Endodermal cell (in vitro differentiated cells): ENCODE measurements around the gene FARSB. TPM values are rescaled to one million over a fixed set of nuclear protein-coding genes. Genes with fewer than 3 reads are reported as not detected.
A peak's percentile ranks its signal among the peaks of the same experiment; 100 is the strongest.

ENCODE experiments used
- DNase-seq: peaks from one replicate; pipeline ENCODE4 v3.0.0-alpha.2; 2017
- H3K27ac ChIP-seq: 2 replicates; pipeline ENCODE4 v1.5.1; 2013; ENCODE audit warnings: mild to moderate bottlenecking, low read depth, low read length, moderate library complexity
- H3K27me3 ChIP-seq: 2 replicates; pipeline ENCODE4 v1.6.1; 2013; ENCODE audit warnings: mild to moderate bottlenecking, low read length, moderate library complexity; ENCODE audit not compliant: insufficient read depth, control insufficient read depth, poor library complexity, severe bottlenecking
- H3K36me3 ChIP-seq: 2 replicates; pipeline ENCODE4 v1.7.0; 2013; ENCODE audit warnings: mild to moderate bottlenecking, low read length, moderate library complexity; ENCODE audit not compliant: control insufficient read depth, insufficient read depth
- H3K4me1 ChIP-seq: one replicate; pipeline ENCODE4 v1.7.0; 2013; ENCODE audit warnings: low read length; ENCODE audit not compliant: control insufficient read depth, insufficient read depth
- H3K4me3 ChIP-seq: 2 replicates; pipeline ENCODE4 v1.5.1; 2013; ENCODE audit warnings: mild to moderate bottlenecking, low read length, moderate library complexity
- H3K9ac ChIP-seq: 2 replicates; pipeline ENCODE4 v1.6.1; 2013; ENCODE audit warnings: mild to moderate bottlenecking, low read length, moderate library complexity; ENCODE audit not compliant: poor library complexity, severe bottlenecking; ENCODE audit errors: extremely low read depth
- H3K9me3 ChIP-seq: 2 replicates; pipeline ENCODE4 v1.6.1; 2013; ENCODE audit warnings: mild to moderate bottlenecking, low read length, moderate library complexity; ENCODE audit not compliant: control insufficient read depth
- H3K27ac Mint-ChIP-seq: 2 replicates; pipeline ENCODE4 v1.8.0; 2020; ENCODE audit warnings: mixed read lengths
- H3K27me3 Mint-ChIP-seq: 2 replicates; pipeline ENCODE4 v1.8.0; 2021; ENCODE audit warnings: mild to moderate bottlenecking, mixed read lengths; ENCODE audit not compliant: insufficient read depth
- H3K36me3 Mint-ChIP-seq: 2 replicates; pipeline ENCODE4 v1.8.0; 2020; ENCODE audit warnings: low read depth, mixed read lengths
- H3K4me1 Mint-ChIP-seq: 2 replicates; pipeline ENCODE4 v1.8.0; 2020; ENCODE audit warnings: mixed read lengths
- H3K4me3 Mint-ChIP-seq: 2 replicates; pipeline ENCODE4 v1.8.0; 2020; ENCODE audit warnings: mild to moderate bottlenecking, moderate library complexity, mixed read lengths
- H3K9me3 Mint-ChIP-seq: 2 replicates; pipeline ENCODE4 v1.8.0; 2020; ENCODE audit warnings: mild to moderate bottlenecking, mixed read lengths
- WGBS, 2 experiments: methylation state at CpG; one replicate each; pipeline versions ENCODE4 v1.1.5 to v1.1.7; 2013; ENCODE audit warnings: missing lambda C conversion rate in 2 of 2, mixed read lengths in 1 of 2; ENCODE audit not compliant: insufficient coverage in 1 of 2, insufficient read length in 1 of 2; 5-methylcytosine and 5-hydroxymethylcytosine counted together
- total RNA-seq, 2 donors: library from RNA; stranded (reverse); fragmentation: NEBNext Ultra II Directional in 1 of 2; extraction: Animal tissue kit (Norgen Biotek cat#: 25700) in 1 of 2; gene quantifications; 2 replicates in 1 of 2; 3 replicates in 1 of 2; pipeline ENCODE4 v1.2.1, GENCODE V29; 2021
- TF ChIP-seq, protein P1 (sequence below): fragments of 200-600 bp; sonication (generic); conservative IDR thresholded peaks from 2 replicates; pipeline ENCODE4 v1.5.0; 2021; ENCODE audit warnings: antibody characterized with exemption, mild to moderate bottlenecking

The FARSB gene
- total RNA-seq, 2 donors from 2014 or later: 15.9 to 18.3 TPM

DNA sequence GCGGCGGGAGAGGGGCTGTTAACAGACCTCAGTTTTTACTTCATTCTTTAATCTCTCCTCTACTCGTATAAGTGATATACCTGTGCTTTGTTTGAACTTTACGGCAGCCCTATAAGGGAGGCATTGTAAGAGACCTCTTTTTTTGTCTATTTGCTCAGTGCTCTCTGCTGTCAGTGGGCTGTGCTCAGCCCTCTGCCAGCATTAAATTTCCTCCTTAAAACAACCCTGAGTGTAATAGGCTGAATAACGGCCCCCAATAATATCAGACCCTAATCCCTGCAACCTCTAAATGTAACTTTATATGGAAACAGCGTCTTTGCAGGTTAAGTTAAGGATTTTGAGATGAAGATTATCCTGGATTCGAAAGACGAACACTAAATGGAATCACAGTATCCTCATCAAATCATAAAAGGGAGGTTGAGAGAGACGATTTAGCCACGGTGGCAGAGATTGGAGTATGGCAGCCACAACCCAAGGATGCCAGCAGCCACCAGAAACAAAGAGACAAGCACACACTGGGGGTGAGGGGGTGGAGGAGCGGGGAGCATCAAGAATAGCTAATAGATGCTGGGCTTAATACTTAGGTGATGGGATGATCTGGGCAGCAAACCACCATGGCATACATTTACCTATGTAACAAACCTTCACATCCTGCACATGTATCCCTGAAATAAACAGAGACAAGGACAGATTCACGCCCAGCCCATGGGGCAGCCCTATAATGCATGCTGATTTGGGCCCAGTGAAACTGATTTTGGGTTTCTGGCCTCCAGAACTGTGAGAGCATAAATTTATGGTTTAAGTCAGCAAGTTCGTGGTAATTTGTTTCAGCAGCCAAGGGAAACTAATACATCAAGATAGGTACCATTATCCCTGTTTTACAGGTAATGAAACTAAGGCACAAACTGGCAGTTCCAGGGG lies 894 bp upstream of the FARSB start:
- no peaks in the 10 kb centered on the region for H3K4me1 ChIP-seq
- peak overlapping the region; percentile 92 for H3K9ac ChIP-seq
- DNase-seq: peak; percentile 56
- peak overlapping the region; percentile 99 for H3K27ac Mint-ChIP-seq
- H3K9me3 ChIP-seq: no peaks in the 10 kb centered on the region
- H3K27me3 ChIP-seq: no peaks in the 10 kb centered on the region
- H3K36me3 Mint-ChIP-seq: no peaks in the 10 kb centered on the region
- peak overlapping the region; percentile 99 for H3K4me3 ChIP-seq
- H3K27me3 Mint-ChIP-seq: no peaks in the 10 kb centered on the region
- TF ChIP-seq, protein P1, sequence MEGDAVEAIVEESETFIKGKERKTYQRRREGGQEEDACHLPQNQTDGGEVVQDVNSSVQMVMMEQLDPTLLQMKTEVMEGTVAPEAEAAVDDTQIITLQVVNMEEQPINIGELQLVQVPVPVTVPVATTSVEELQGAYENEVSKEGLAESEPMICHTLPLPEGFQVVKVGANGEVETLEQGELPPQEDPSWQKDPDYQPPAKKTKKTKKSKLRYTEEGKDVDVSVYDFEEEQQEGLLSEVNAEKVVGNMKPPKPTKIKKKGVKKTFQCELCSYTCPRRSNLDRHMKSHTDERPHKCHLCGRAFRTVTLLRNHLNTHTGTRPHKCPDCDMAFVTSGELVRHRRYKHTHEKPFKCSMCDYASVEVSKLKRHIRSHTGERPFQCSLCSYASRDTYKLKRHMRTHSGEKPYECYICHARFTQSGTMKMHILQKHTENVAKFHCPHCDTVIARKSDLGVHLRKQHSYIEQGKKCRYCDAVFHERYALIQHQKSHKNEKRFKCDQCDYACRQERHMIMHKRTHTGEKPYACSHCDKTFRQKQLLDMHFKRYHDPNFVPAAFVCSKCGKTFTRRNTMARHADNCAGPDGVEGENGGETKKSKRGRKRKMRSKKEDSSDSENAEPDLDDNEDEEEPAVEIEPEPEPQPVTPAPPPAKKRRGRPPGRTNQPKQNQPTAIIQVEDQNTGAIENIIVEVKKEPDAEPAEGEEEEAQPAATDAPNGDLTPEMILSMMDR: no peak
- no peaks in the 10 kb centered on the region for H3K36me3 ChIP-seq
- 28 to 29% methylated on average over 7 to 13 of the region's 13 CpGs for WGBS, 2 experiments
- no peaks in the 10 kb centered on the region for H3K9me3 Mint-ChIP-seq
- peak overlapping the region; percentile 93 for H3K4me3 Mint-ChIP-seq
- peaks cover 22% of the 10 kb centered on the region for H3K4me1 Mint-ChIP-seq
- H3K27ac ChIP-seq: peak overlapping the region; percentile 97

DNA sequence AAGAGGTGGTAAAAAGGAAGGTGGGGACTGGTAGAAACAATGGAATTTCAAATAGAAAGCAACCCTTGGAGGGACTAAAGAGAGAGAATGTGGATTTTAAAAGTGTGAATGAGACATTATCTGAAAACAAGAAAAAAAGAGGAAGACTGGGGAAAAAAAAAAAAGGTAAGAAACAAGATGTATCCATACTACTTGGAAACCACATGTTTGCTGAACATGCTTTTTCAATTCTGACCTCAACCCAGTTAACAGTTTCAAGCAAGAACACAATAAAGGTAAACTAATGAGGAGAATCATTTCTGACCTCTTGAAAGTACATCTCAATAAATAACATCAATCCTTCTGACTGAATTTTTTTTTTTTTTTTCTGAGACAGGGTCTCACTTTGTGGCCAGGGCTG lies 2.6 kb downstream of the FARSB start:
- Histone ChIP-seq H3K9me3 (no peaks in the 10 kb centered on the region), H3K4me3 (no peak overlapping the region), H3K9ac (no peak overlapping the region), H3K27ac (no peak overlapping the region), H3K27me3 (no peaks in the 10 kb centered on the region), H3K36me3 (peaks cover 3% of the 10 kb centered on the region), H3K4me1 (no peaks in the 10 kb centered on the region)
- peaks cover 22% of the 10 kb centered on the region for H3K4me1 Mint-ChIP-seq
- H3K36me3 Mint-ChIP-seq: no peaks in the 10 kb centered on the region
- no peaks in the 10 kb centered on the region for H3K9me3 Mint-ChIP-seq
- H3K4me3 Mint-ChIP-seq: no peak overlapping the region
- H3K27me3 Mint-ChIP-seq: no peaks in the 10 kb centered on the region
- H3K27ac Mint-ChIP-seq: no peak overlapping the region
- TF ChIP-seq, protein P1: no peak
- DNase-seq: no peak

DNA sequence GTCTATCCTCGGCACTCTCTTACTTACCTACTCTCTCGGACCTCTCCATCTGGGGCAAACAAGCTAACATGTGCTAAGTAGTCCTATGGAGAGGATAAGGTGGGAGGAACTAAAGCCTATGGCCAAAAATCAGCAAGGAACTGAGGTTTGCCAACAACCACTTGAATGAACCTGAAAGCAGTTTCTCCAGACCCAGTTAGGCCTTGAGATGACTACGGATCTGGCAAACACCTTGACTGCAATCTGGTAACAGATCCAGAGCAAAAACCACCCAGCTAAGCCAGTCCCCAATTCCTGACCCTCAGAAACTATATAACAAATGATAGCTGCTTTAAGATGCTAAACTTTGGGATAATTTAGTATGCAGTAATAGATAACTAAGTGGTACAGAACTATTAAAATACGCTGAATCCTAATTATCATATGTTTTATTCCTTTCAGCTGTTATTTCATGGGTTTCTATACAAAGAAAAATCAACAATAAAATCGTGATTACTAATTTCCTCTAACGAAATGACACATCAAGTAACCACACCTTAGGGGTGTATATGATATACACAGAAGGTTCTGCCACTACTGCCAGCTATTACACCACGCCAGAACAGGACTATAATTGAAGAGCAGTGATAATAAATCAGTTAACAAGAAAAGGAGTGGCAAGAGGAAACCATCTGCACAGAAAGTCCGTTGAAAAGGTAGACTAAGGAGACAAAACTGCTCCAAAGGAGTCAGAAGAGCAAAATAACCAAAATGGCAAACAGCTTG lies 3.2 kb downstream of the FARSB start:
- Mint-ChIP-seq H3K4me3 (no peak overlapping the region), H3K27me3 (no peaks in the 10 kb centered on the region), H3K4me1 (peaks cover 22% of the 10 kb centered on the region), H3K27ac (no peak overlapping the region), H3K9me3 (no peaks in the 10 kb centered on the region), H3K36me3 (no peaks in the 10 kb centered on the region)
- 90 to 95% methylated on average over 6 to 8 of the region's 8 CpGs for WGBS, 2 experiments
- no peak for DNase-seq
- Histone ChIP-seq H3K27me3 (no peaks in the 10 kb centered on the region), H3K4me3 (no peak overlapping the region), H3K36me3 (peaks cover 3% of the 10 kb centered on the region), H3K9me3 (no peaks in the 10 kb centered on the region), H3K27ac (no peak overlapping the region), H3K4me1 (no peaks in the 10 kb centered on the region), H3K9ac (no peak overlapping the region)
- TF ChIP-seq, protein P1: no peak
